ENCODE data around the gene PRR36. TPM values are rescaled to one million over a fixed set of nuclear protein-coding genes. Genes with fewer than 3 reads are reported as not detected.

The PRR36 gene
- total RNA-seq, 3 donors from 2014 or later = 0.22 to 0.58 (median 0.23) TPM

GRCh38 chr19:7863157-7863970, 10.8 kb downstream of the PRR36 start:
- intact Hi-C loops (cut with DNase I, micrococcal nuclease) = no loop called here
- DNase-seq (peak in 2 of 3 donors; percentile 56 to 58), ATAC-seq (peak; percentile 16)
- Histone ChIP-seq H3K4me1 (ENCODE audit: low read depth) (peaks cover 23% of the 10 kb centered on the region), H3K36me3 (ENCODE audit: low read depth) (no peaks in the 10 kb centered on the region), H3K9me3 (no peaks in the 10 kb centered on the region), H3K4me3 (no peak overlapping the region)
- no peak for TF ChIP-seq CTCF (IDR thresholded peaks at IDR 0.05)

- intact Hi-C loops (cut with DNase I, micrococcal nuclease) = no loop called here
- Histone ChIP-seq H3K4me1 (ENCODE audit: low read depth) (peaks cover 18% of the 10 kb centered on the region), H3K36me3 (ENCODE audit: low read depth) (no peaks in the 10 kb centered on the region), H3K9me3 (no peaks in the 10 kb centered on the region), H3K4me3 (no peak overlapping the region)
- DNase-seq = peak; percentile 83 to 88 (median 87)
- TF ChIP-seq CTCF (IDR thresholded peaks at IDR 0.05) = no peak
- peak; percentile 85 for ATAC-seq
Observed at GRCh38 chr19:7862413-7862951, 11.7 kb downstream of the PRR36 start.

- Histone ChIP-seq H3K9me3 (no peaks in the 10 kb centered on the region), H3K4me1 (ENCODE audit: low read depth) (peaks cover 18% of the 10 kb centered on the region), H3K4me3 (no peak overlapping the region), H3K36me3 (ENCODE audit: low read depth) (no peaks in the 10 kb centered on the region)
- DNase-seq = peak in 1 of 3 donors; percentile 51
- intact Hi-C loops (cut with DNase I, micrococcal nuclease) = no loop called here
- ATAC-seq = peak; percentile 2
- TF ChIP-seq CTCF (IDR thresholded peaks at IDR 0.05) = no peak
Observed at GRCh38 chr19:7861619-7862412, 12.4 kb downstream of the PRR36 start.

- no peak for ATAC-seq
- intact Hi-C loops (cut with DNase I, micrococcal nuclease) = no loop called here
- DNase-seq = no peak
- H3K9me3 ChIP-seq = no peaks in the 10 kb centered on the region
- H3K4me3 ChIP-seq = no peak overlapping the region
- no peaks in the 10 kb centered on the region for H3K36me3 ChIP-seq (ENCODE audit: low read depth)
- H3K4me1 ChIP-seq (ENCODE audit: low read depth) = peaks cover 18% of the 10 kb centered on the region
- no peak for TF ChIP-seq CTCF (IDR thresholded peaks at IDR 0.05)
Observed at GRCh38 chr19:7860714-7861618, 13.2 kb downstream of the PRR36 start.
